Measurements from ENCODE around the gene UGDH.

DNA sequence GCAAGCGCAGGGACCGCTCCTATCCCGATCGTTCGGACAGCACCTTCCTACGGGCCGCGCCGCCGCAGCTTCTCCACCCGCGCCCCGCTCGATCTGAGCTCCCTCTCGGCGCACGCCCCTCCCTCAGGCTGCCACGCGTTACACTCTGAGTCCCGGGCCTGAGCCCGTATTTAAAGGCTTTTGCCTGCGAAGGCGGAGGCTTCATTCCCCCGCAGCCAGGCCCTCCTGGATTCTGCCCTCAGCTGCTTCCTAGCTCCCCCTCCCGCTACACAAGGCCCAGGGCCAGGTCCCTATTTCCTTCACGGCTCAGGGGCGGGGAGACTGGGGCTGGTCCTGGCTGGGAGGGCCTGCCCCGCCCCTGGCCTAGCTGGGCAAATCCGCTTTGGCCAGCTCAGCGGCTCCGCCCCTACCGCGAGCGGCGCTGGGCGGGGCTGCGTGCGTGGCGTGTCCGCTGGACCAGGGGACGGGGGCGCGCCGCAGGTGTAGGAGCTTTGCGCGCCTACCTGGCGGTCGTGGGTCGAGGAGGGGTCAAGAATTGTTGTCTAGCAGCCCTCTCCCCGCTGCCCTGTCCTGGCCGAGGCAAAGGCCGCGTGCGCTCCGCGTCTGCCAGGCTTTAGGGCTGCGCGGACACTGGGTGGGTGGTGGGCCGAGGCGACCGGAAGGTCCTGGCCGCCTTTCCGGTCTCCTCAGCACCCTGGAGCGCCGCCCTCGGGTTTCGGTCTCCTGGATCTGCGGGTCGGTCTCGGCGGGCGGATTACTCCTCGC, at the start of gene UGDH:
- TF ChIP-seq POLR2A (IDR thresholded peaks at IDR 0.05; ENCODE audit: low read depth, low read length) (peak; percentile 92), SP1 (IDR thresholded peaks at IDR 0.05; ENCODE audit: low read depth, low read length) (peak; percentile 81), IKZF1 (conservative IDR thresholded peaks at IDR 0.05) (peak; percentile 84), SPI1 (IDR thresholded peaks at IDR 0.05; ENCODE audit: borderline replicate concordance, insufficient read depth, low read depth, low read length) (no peak)
- TF ChIP-seq, protein P1, sequence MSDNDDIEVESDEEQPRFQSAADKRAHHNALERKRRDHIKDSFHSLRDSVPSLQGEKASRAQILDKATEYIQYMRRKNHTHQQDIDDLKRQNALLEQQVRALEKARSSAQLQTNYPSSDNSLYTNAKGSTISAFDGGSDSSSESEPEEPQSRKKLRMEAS (IDR thresholded peaks at IDR 0.05; ENCODE audit: low read depth, low read length), result peak; percentile 33
- TF ChIP-seq, protein P2, sequence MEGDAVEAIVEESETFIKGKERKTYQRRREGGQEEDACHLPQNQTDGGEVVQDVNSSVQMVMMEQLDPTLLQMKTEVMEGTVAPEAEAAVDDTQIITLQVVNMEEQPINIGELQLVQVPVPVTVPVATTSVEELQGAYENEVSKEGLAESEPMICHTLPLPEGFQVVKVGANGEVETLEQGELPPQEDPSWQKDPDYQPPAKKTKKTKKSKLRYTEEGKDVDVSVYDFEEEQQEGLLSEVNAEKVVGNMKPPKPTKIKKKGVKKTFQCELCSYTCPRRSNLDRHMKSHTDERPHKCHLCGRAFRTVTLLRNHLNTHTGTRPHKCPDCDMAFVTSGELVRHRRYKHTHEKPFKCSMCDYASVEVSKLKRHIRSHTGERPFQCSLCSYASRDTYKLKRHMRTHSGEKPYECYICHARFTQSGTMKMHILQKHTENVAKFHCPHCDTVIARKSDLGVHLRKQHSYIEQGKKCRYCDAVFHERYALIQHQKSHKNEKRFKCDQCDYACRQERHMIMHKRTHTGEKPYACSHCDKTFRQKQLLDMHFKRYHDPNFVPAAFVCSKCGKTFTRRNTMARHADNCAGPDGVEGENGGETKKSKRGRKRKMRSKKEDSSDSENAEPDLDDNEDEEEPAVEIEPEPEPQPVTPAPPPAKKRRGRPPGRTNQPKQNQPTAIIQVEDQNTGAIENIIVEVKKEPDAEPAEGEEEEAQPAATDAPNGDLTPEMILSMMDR (IDR thresholded peaks at IDR 0.05 in 2 of 3, conservative IDR thresholded peaks at IDR 0.05 in 1 of 3; ENCODE audit: control insufficient read depth in 2 of 3, extremely low read depth in 1 of 3, insufficient read depth in 1 of 3, low read depth in 3 of 3, low read length in 3 of 3), result peak in 2 of 3 experiments; percentile 2 to 34; a peak in 2 of 6 replicates

Data from GM12878 (cell line).